ENCODE measurements around the gene MDK.

- no peak for TF ChIP-seq CTCF (IDR thresholded peaks at IDR 0.05; ENCODE audit: low read length)
- no peak for TF ChIP-seq EZH2 (IDR thresholded peaks at IDR 0.05; ENCODE audit: borderline replicate concordance, low read length)
Measured at GRCh38 chr11:46357483-46357936, 24.0 kb upstream of the MDK start.
